Urinary bladder (tissue), 4 donors: ENCODE data around the gene SVIL. TPM values are rescaled to one million over a fixed set of nuclear protein-coding genes. Genes with fewer than 3 reads are reported as not detected.
"Not testable (repeated sequence)": the region's sequence is repeated elsewhere in the genome, so short reads cannot be mapped to it uniquely, and the experiment has no call there.

Experiments used
- DNase-seq: peaks from one replicate; pipeline ENCODE4 v3.0.0-alpha.2; 2015; ENCODE audit errors: extremely low spot score
- H3K27ac ChIP-seq: one replicate; pipeline ENCODE4 v1.5.1; 2013; ENCODE audit warnings: low read depth, mild to moderate bottlenecking, moderate library complexity
- H3K36me3 ChIP-seq: one replicate; pipeline ENCODE4 v1.6.1; 2013; ENCODE audit warnings: mild to moderate bottlenecking, moderate library complexity; ENCODE audit not compliant: insufficient read depth
- H3K4me1 ChIP-seq: one replicate; pipeline ENCODE4 v1.6.1; 2013; ENCODE audit warnings: mild to moderate bottlenecking, moderate library complexity; ENCODE audit not compliant: insufficient read depth
- H3K4me3 ChIP-seq: one replicate; pipeline ENCODE4 v1.5.1; 2013; ENCODE audit warnings: low read depth, low read length
- WGBS: extraction: QIAGEN DNeasy Blood & Tissue Kit; methylation state at CpG from one replicate; pipeline ENCODE4 v1.1.7; 2013; 5-methylcytosine and 5-hydroxymethylcytosine counted together
- polyA plus RNA-seq: library from polyadenylated mRNA; stranded (reverse); fragments of 200-250 nt; gene quantifications from one replicate; pipeline ENCODE4 v1.2.3, GENCODE V29; 2013
- total RNA-seq: library from RNA; depleted of rRNA; stranded (reverse); fragments of >200 nt; gene quantifications from one replicate; pipeline ENCODE4 v1.2.3, GENCODE V29; 2014
- donor health status: healthy with polysubstance abuse.
- donor health status: healthy.

SVIL gene
- total and polyA plus RNA-seq, 2 donors, result 176 to 552 TPM

- Histone ChIP-seq H3K4me1 (peaks cover 1% of the 10 kb centered on the region), H3K4me3 (no peak overlapping the region), H3K27ac (no peak overlapping the region), H3K36me3 (no peaks in the 10 kb centered on the region)
- WGBS, result 91% methylated on average over 1 of the region's 1 CpG
- no peak for DNase-seq
Measured at GRCh38 chr10:29596356-29596755, 38.4 kb downstream of the SVIL start.

DNA sequence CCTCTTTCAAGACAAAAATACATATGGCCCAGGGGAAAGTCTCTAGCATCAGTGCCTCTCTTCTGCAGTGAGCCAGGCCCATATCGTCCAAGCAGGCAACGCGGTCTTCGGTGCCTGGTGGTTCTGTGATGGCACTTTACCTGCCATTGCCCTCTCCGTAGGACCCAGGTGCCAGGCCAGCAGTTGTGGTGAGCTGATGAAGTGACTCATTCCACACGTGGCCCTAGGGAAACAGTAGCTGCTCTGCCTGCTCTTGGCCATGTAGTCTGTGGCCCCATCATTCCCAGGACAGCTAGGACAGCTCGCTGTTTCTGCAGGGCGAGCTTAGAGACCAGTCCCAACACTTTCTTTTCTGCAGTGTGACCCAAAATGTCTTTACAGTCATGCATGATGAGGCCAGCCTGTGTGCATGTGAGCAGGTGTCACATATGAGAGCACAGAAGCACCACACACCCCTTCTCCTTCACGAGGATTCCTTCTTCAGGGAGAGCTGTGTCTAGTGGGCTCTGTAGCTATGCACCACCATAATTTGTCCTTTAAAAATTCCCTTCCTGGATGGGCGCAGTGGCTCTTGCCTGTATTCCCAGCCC is 39.0 kb downstream of the SVIL start:
- 91% methylated on average over 10 of the region's 10 CpGs for WGBS
- H3K27ac ChIP-seq, result no peak overlapping the region
- DNase-seq, result no peak
- no peak overlapping the region for H3K4me3 ChIP-seq
- no peaks in the 10 kb centered on the region for H3K36me3 ChIP-seq
- peaks cover 1% of the 10 kb centered on the region for H3K4me1 ChIP-seq

- no peak for DNase-seq
- peaks cover 1% of the 10 kb centered on the region for H3K4me1 ChIP-seq
- WGBS, result 89% methylated on average over 8 of the region's 8 CpGs
Measured at GRCh38 chr10:29595146-29595545, 39.6 kb downstream of the SVIL start.

GRCh38 chr10:29591651-29591968 is 43.2 kb downstream of the SVIL start:
- H3K27ac ChIP-seq, result no peak overlapping the region
- H3K4me1 ChIP-seq, result peaks cover 1% of the 10 kb centered on the region
- no peaks in the 10 kb centered on the region for H3K36me3 ChIP-seq
- no peak for DNase-seq
- no peak overlapping the region for H3K4me3 ChIP-seq
- WGBS, result 76% methylated on average over 4 of the region's 4 CpGs

More at GRCh38 chr10:29595146-29595545, 39.6 kb downstream of the SVIL start:
- no peak overlapping the region for H3K27ac ChIP-seq
- H3K4me3 ChIP-seq, result no peak overlapping the region
- H3K36me3 ChIP-seq, result no peaks in the 10 kb centered on the region

GRCh38 chr10:29590915-29591650 is 43.7 kb downstream of the SVIL start:
- 58% methylated on average over 2 of the region's 2 CpGs for WGBS
- no peak for DNase-seq
- H3K27ac ChIP-seq, result no peak overlapping the region
- H3K4me1 ChIP-seq, result peaks cover 1% of the 10 kb centered on the region
- no peaks in the 10 kb centered on the region for H3K36me3 ChIP-seq
- no peak overlapping the region for H3K4me3 ChIP-seq

- H3K27ac ChIP-seq, result no peak overlapping the region
- H3K36me3 ChIP-seq, result no peaks in the 10 kb centered on the region
- no peaks in the 10 kb centered on the region for H3K4me1 ChIP-seq
- WGBS, result 57% methylated on average over 14 of the region's 14 CpGs
- no peak overlapping the region for H3K4me3 ChIP-seq
- no peak for DNase-seq
Measured at GRCh38 chr10:29588629-29589421, 45.9 kb downstream of the SVIL start.

GRCh38 chr10:29587750-29588628 is 46.8 kb downstream of the SVIL start:
- H3K4me1 ChIP-seq, H3K36me3 ChIP-seq, H3K4me3 ChIP-seq, DNase-seq, H3K27ac ChIP-seq: not testable (repeated sequence)
- 59% methylated on average over 14 of the region's 19 CpGs for WGBS

DNA sequence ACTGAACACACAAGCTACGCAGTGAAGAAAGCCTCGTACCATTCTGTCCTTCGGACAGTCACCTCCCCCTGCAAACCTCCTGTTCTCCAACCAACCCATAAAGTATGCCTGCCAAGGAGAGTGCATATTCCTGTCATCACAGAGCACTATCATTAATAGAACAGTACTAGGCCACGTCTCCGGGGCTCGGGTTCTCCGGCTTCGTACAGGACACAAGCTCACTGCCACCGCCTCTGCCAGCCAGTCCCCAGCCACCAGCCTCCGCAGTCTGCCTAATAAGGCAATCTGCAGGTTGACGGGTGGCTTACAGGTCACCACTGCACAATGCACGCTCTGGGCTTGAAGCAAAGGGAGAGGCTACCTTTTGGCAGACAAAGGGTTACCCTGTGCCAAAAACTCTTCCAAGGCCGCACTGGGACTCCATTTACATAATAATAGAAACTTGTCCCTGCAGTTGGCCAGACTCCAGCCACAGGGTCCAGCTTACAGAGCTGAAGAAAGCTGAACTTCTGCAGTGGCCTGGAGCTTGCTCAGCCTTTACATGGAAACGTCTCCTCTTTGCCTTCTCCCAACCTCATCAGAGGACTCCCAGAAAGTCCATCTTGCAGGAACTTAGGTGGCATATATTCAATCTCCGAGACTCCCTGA is 47.5 kb downstream of the SVIL start:
- DNase-seq, H3K27ac ChIP-seq, H3K36me3 ChIP-seq, H3K4me1 ChIP-seq, H3K4me3 ChIP-seq: not testable (repeated sequence)
- 57% methylated on average over 15 of the region's 15 CpGs for WGBS

GRCh38 chr10:29586509-29586908 is 48.3 kb downstream of the SVIL start:
- no peak for DNase-seq
- H3K4me3 ChIP-seq, result no peak overlapping the region
- no peak overlapping the region for H3K27ac ChIP-seq
- no peaks in the 10 kb centered on the region for H3K4me1 ChIP-seq
- WGBS, result 78% methylated on average over 4 of the region's 4 CpGs
- H3K36me3 ChIP-seq, result no peaks in the 10 kb centered on the region

- DNase-seq, result no peak
- 39% methylated on average over 18 of the region's 18 CpGs for WGBS
- H3K4me1 ChIP-seq, result no peaks in the 10 kb centered on the region
- no peaks in the 10 kb centered on the region for H3K36me3 ChIP-seq
- no peak overlapping the region for H3K27ac ChIP-seq
- no peak overlapping the region for H3K4me3 ChIP-seq
Measured at GRCh38 chr10:29585488-29585976, 49.2 kb downstream of the SVIL start.

GRCh38 chr10:29584436-29584835 is 50.3 kb downstream of the SVIL start:
- WGBS, result 79% methylated on average over 14 of the region's 14 CpGs
- Histone ChIP-seq H3K4me3 (no peak overlapping the region), H3K36me3 (no peaks in the 10 kb centered on the region), H3K4me1 (no peaks in the 10 kb centered on the region), H3K27ac (no peak overlapping the region)
- no peak for DNase-seq

DNA sequence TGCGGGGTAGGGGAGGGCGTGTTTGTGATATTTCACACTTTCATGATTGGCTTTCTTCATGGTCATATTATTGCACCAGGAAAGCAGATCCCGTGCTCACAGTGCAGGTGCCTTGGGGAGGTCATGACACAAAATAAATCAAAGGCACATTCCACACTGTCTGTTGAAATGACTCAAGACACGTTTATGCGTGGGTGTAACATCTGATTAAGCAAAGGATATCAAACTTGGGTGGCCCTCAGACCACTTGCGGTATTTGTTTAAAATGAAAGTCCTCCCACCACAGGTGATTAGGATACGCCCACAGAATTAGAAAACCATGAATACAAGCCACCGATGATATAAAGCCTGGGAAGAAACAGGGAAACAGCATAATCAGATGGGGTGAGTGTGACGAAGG is 51.1 kb downstream of the SVIL start:
- no peaks in the 10 kb centered on the region for H3K4me1 ChIP-seq
- DNase-seq, result no peak
- no peak overlapping the region for H3K27ac ChIP-seq
- 73% methylated on average over 9 of the region's 9 CpGs for WGBS
- no peaks in the 10 kb centered on the region for H3K36me3 ChIP-seq
- H3K4me3 ChIP-seq, result no peak overlapping the region

GRCh38 chr10:29582769-29583168 is 52.0 kb downstream of the SVIL start:
- not testable (repeated sequence) for H3K4me3 ChIP-seq, H3K36me3 ChIP-seq, H3K4me1 ChIP-seq, DNase-seq, H3K27ac ChIP-seq
- 25% methylated on average over 5 of the region's 5 CpGs for WGBS
